ENCODE results near the gene MYOG. TPM values are rescaled to one million over a fixed set of nuclear protein-coding genes. Genes with fewer than 3 reads are reported as not detected.

Gene MYOG
- total and polyA plus RNA-seq, 10 of the 15 experiments (the other 5 are each of a cell fraction or from before 2014, with no cell fraction given): not detected

- FAIRE-seq (no peak), DNase-seq (ENCODE audit: low read depth, low spot score) (no peak), ATAC-seq (no peak)
- ChIA-PET SMC1A (ENCODE audit: uncharacterized antibody, unreplicated experiment) (no interaction called here), RAD21 (ENCODE audit: unreplicated experiment) (no interaction called here), CTCF (no interaction called here), POLR2A (no interaction called here)
- H3K79me2 ChIP-seq (ENCODE audit: control insufficient read depth, insufficient read depth, low read length): no peaks in the 10 kb centered on the region
- in situ Hi-C loops (cut with MboI): no loop called here
- H3K4me2 ChIP-seq (ENCODE audit: control insufficient read depth, insufficient read depth): no peak overlapping the region
- H3K27me3 ChIP-seq (replicated peaks in 1 of 2; ENCODE audit: control insufficient read depth in 2 of 2, insufficient read depth in 2 of 2, low read length in 1 of 2): peaks cover 0 to 2% of the 10 kb centered on the region in 2 experiments; a peak in 1 of 4 replicates
- H3K36me3 ChIP-seq (ENCODE audit: control insufficient read depth in 2 of 2, insufficient read depth in 2 of 2, low read length in 1 of 2): no peaks in the 10 kb centered on the region
- no peak for TF ChIP-seq SPI1 (IDR thresholded peaks at IDR 0.05; ENCODE audit: borderline replicate concordance, insufficient read depth, low read depth, low read length)
- no peak for TF ChIP-seq NBN (IDR thresholded peaks at IDR 0.05)
- no peak for TF ChIP-seq TCF12 (IDR thresholded peaks at IDR 0.05; ENCODE audit: low read depth, low read length)
- no peak for TF ChIP-seq RBBP5 (conservative IDR thresholded peaks at IDR 0.05)
- no peak for TF ChIP-seq WRNIP1 (IDR thresholded peaks at IDR 0.05; ENCODE audit: borderline replicate concordance, low read depth, low read length)
- TF ChIP-seq ZSCAN29 (IDR thresholded peaks at IDR 0.05): no peak
- TF ChIP-seq MTA2 (IDR thresholded peaks at IDR 0.05; ENCODE audit: low read depth): no peak
- TF ChIP-seq JUND (IDR thresholded peaks at IDR 0.05; ENCODE audit: low read depth, low read length): no peak
- no peak for TF ChIP-seq MYC (IDR thresholded peaks at IDR 0.05; ENCODE audit: insufficient read depth, insufficient read length, insufficient replicate concordance, low read length, severe bottlenecking)
- no peak for TF ChIP-seq CHD2 (IDR thresholded peaks at IDR 0.05; ENCODE audit: borderline replicate concordance, low read depth, low read length)
- no peak for TF ChIP-seq CTCF (IDR thresholded peaks at IDR 0.05 in 2 of 3, conservative IDR thresholded peaks at IDR 0.05 in 1 of 3; ENCODE audit: control insufficient read depth in 2 of 3, extremely low read depth in 1 of 3, insufficient read depth in 1 of 3, low read depth in 3 of 3, low read length in 3 of 3)
- TF ChIP-seq YY1 (IDR thresholded peaks at IDR 0.05; ENCODE audit: low read depth, low read length): no peak
- TF ChIP-seq E2F4 (IDR thresholded peaks at IDR 0.05; ENCODE audit: low read depth, low read length): no peak
- TF ChIP-seq ZNF592 (IDR thresholded peaks at IDR 0.05): no peak
- TF ChIP-seq MEF2B (IDR thresholded peaks at IDR 0.05; ENCODE audit: partially characterized antibody, poor library complexity, severe bottlenecking): no peak
- no peak for TF ChIP-seq RCOR1 (conservative IDR thresholded peaks at IDR 0.05; ENCODE audit: low read depth, low read length)
- no peak for TF ChIP-seq POLR2AphosphoS2 (IDR thresholded peaks at IDR 0.05; ENCODE audit: low read depth, low read length)
- no peak for TF ChIP-seq ZNF274 (IDR thresholded peaks at IDR 0.05; ENCODE audit: insufficient read depth, insufficient read length)
- TF ChIP-seq HCFC1 (IDR thresholded peaks at IDR 0.05; ENCODE audit: low read length): no peak
- H3K9ac ChIP-seq (ENCODE audit: control insufficient read depth, insufficient read depth, low read length): no peak overlapping the region
- H3K9me3 ChIP-seq (replicated peaks; ENCODE audit: control insufficient read depth, insufficient read depth, low read length): no peaks in the 10 kb centered on the region
- H2AFZ ChIP-seq (ENCODE audit: control insufficient read depth, low read depth, low read length): no peak overlapping the region
- no peaks in the 10 kb centered on the region for H3K4me1 ChIP-seq (ENCODE audit: control insufficient read depth, insufficient read depth, low read length)
- H4K20me1 ChIP-seq (ENCODE audit: control insufficient read depth, insufficient read depth): no peaks in the 10 kb centered on the region
- H3K4me3 ChIP-seq: no peak overlapping the region
- no TSS peak for BruUV-seq (replicated peaks)
- H3K27ac ChIP-seq (ENCODE audit: control insufficient read depth, insufficient read depth): no peak overlapping the region
- intact Hi-C loops (cut with micrococcal nuclease; ENCODE audit: unreplicated experiment): no loop called here
- whole genome bisulfite sequencing (ENCODE audit: insufficient coverage, insufficient replicate concordance, low lambda C conversion rate, missing lambda C conversion rate): 56% methylated on average over 4 of the region's 4 CpGs
Observed at GRCh38 chr1:203049077-203049476, 36.7 kb downstream of the MYOG start.
